K562 (cell line): Measurements from ENCODE around the gene PHACTR3. TPM values are rescaled to one million over a fixed set of nuclear protein-coding genes. Genes with fewer than 3 reads are reported as not detected.

Source experiments
- ATAC-seq: fragments of 200-7000 bp; cut with Tn5 transposase; 3 replicates; pipeline ENCODE4 v1.9.1; 2020; ENCODE audit warnings: moderate library complexity
- BruUV-seq: library from RNA; stranded (reverse); fragments of 400-500 nt; replicated peaks from 2 replicates; lab custom pipeline; 2021; lab: Mats Ljungman, UMichigan
- CTCF ChIA-PET: fragments of 300-600 bp; formaldehyde crosslinking; extraction: SDS; loops from one replicate; lab custom pipeline; 2021; ENCODE audit warnings: low intra/inter-chr PET ratio; lab: Yijun Ruan, JAX
- POLR2A ChIA-PET: fragments of 300-600, 350-650 bp; sonication (Branson Sonifier 250); formaldehyde crosslinking; extraction: SDS; loops from one replicate; lab custom pipeline; 2021; ENCODE audit warnings: antibody characterized with exemption, inconsistent platforms; lab: Yijun Ruan, JAX
- DNase-seq, 4 experiments: peaks; one replicate each; pipeline versions ENCODE4 v3.0.0 to v3.0.0-alpha.2; 2011 to 2018; ENCODE audit warnings: low spot score in 3 of 4, mixed read lengths in 3 of 4; ENCODE audit errors: extremely low read depth in 1 of 4
- FAIRE-seq: peaks from 2 replicates; lab custom pipeline; 2011; peaks lifted over from hg19 to GRCh38; lab: Jason Lieb, UNC
- H2AFZ ChIP-seq: 2 replicates; pipeline ENCODE4 v1.6.0; 2011; ENCODE audit warnings: low read depth, low read length, control low read depth, inconsistent platforms
- H3K27ac ChIP-seq: fragments of 200-600 bp; 3 replicates; pipeline ENCODE4 v1.8.0; 2011; ENCODE audit warnings: low read depth, mild to moderate bottlenecking, control low read depth, inconsistent platforms, low read length, moderate library complexity, mixed read lengths; ENCODE audit errors: extremely low read depth
- H3K27me3 ChIP-seq, 2 experiments: fragments of 300-600 bp in 1 of 2; 2 replicates in 1 of 2; 3 replicates in 1 of 2; pipeline versions ENCODE4 v1.6.0 to v1.8.0; 2011; ENCODE audit warnings: inconsistent platforms in 2 of 2, low read length in 2 of 2, mild to moderate bottlenecking in 1 of 2, mixed read lengths in 1 of 2, moderate library complexity in 1 of 2; ENCODE audit not compliant: control insufficient read depth in 2 of 2, insufficient read depth in 2 of 2
- H3K36me3 ChIP-seq: fragments of 300-600 bp; 3 replicates; pipeline ENCODE4 v1.8.0; 2011; ENCODE audit warnings: mild to moderate bottlenecking, low read length, inconsistent platforms; ENCODE audit not compliant: control insufficient read depth, insufficient read depth
- H3K4me1 ChIP-seq, 2 experiments: fragments of 200-600 bp in 1 of 2; replicated peaks in 1 of 2; 2 replicates in 1 of 2; 3 replicates in 1 of 2; pipeline versions ENCODE4 v1.5.1 to v1.8.0; 2011; ENCODE audit warnings: inconsistent platforms in 2 of 2, low read length in 2 of 2, mild to moderate bottlenecking in 1 of 2, mixed read lengths in 1 of 2, moderate library complexity in 1 of 2; ENCODE audit not compliant: control insufficient read depth in 2 of 2, insufficient read depth in 2 of 2
- H3K4me2 ChIP-seq: 2 replicates; pipeline ENCODE4 v1.6.1; 2011; ENCODE audit warnings: low read length, control low read depth, inconsistent platforms, mixed read lengths; ENCODE audit not compliant: insufficient read depth
- H3K4me3 ChIP-seq: fragments of 200-600 bp; sonication (generic), shearing (Covaris generic); 2 replicates; pipeline ENCODE4 v1.5.1; 2016; ENCODE audit warnings: control low read depth, inconsistent platforms
- H3K79me2 ChIP-seq: fragments of 200-600 bp; 3 replicates; pipeline ENCODE4 v1.8.0; 2011; ENCODE audit warnings: low read length, inconsistent platforms; ENCODE audit not compliant: control insufficient read depth, insufficient read depth
- H3K9ac ChIP-seq, 2 experiments: 2 replicates each; pipeline versions ENCODE4 v1.6.0 to v1.6.1; 2011; ENCODE audit warnings: low read depth in 2 of 2, low read length in 2 of 2, control low read depth in 1 of 2, inconsistent platforms in 1 of 2, mild to moderate bottlenecking in 1 of 2, mixed read lengths in 1 of 2; ENCODE audit not compliant: insufficient read depth in 1 of 2
- H3K9me1 ChIP-seq: one replicate; pipeline ENCODE4 v1.6.0; 2011; ENCODE audit warnings: inconsistent platforms, mild to moderate bottlenecking, low read length, moderate library complexity; ENCODE audit not compliant: control insufficient read depth, insufficient read depth
- H3K9me3 ChIP-seq: replicated peaks from 2 replicates; pipeline ENCODE4 v1.5.1; 2011; ENCODE audit warnings: low read depth, low read length, inconsistent platforms; ENCODE audit not compliant: control insufficient read depth, insufficient read depth
- H4K20me1 ChIP-seq: replicated peaks from 2 replicates; pipeline ENCODE4 v1.6.1; 2011; ENCODE audit warnings: low read length, inconsistent platforms, mixed read lengths; ENCODE audit not compliant: control insufficient read depth, insufficient read depth
- ATF2 ChIP-seq: sonication (generic); formaldehyde crosslinking; IDR thresholded peaks from 2 replicates; pipeline ENCODE4 v1.8.1; 2022; ENCODE audit warnings: missing genetic modification reagents
- FOS ChIP-seq: IDR thresholded peaks from 3 replicates; pipeline ENCODE4 v1.6.1; 2011; ENCODE audit not compliant: insufficient read length; ENCODE audit errors: extremely low read depth
- KLF13 ChIP-seq: fragments of 450-650 bp; IDR thresholded peaks from 2 replicates; pipeline ENCODE4 v1.6.1; 2016; ENCODE audit warnings: missing genetic modification characterization, low read depth, mild to moderate bottlenecking, missing compliant biosample characterization, moderate library complexity, borderline replicate concordance
- POLR2AphosphoS5 ChIP-seq: IDR thresholded peaks from 2 replicates; pipeline ENCODE4 v1.6.1; 2011; ENCODE audit warnings: mild to moderate bottlenecking, low read depth, low read length, moderate library complexity; ENCODE audit not compliant: control insufficient read depth, insufficient read depth
- SAP30 ChIP-seq: fragments of 200-600 bp; sonication (generic); IDR thresholded peaks from 2 replicates; pipeline ENCODE4 v1.6.1; 2012; ENCODE audit warnings: borderline replicate concordance, low read depth, mild to moderate bottlenecking, moderate library complexity, low read length, control low read depth, inconsistent platforms; ENCODE audit not compliant: insufficient read depth, poor library complexity, severe bottlenecking
- SLC30A9 ChIP-seq: fragments of 250-450 bp; sonication (Bioruptor Pico); IDR thresholded peaks from 2 replicates; pipeline ENCODE4 v1.8.0; 2022; ENCODE audit warnings: mild to moderate bottlenecking, moderate library complexity
- WGBS: fragments of 100-300 bp; shearing (Covaris generic); methylation state at CpG from one replicate; pipeline ENCODE4 v1.1.6; 2016; ENCODE audit warnings: low coverage, mixed read lengths; ENCODE audit not compliant: insufficient coverage; ENCODE audit errors: missing lambda C conversion rate; 5-methylcytosine and 5-hydroxymethylcytosine counted together
- in situ Hi-C: fragments of 300-500 bp; cut with MboI; formaldehyde crosslinking; loops from 4 replicates; pipeline ENCODE4 v1.15.0; 2018; ENCODE audit warnings: inconsistent platforms, mixed read lengths
- intact Hi-C: fragments of 100-400 bp; cut with micrococcal nuclease; formaldehyde crosslinking; loops from 2 replicates; pipeline ENCODE4 v1.14.2; 2022
- polyA plus RNA-seq, 8 experiments: library from polyadenylated mRNA; depleted of rRNA in 4 of 8; stranded (reverse) in 5 of 8; unstranded in 3 of 8; fragments of >200 nt; fragmentation: Nextera tagmentation in 2 of 8; fragmentation: Illumina TruSeq in 1 of 8; extraction: Ambion mirVana in 2 of 8; extraction: Trizol in 1 of 8; gene quantifications; 2 replicates each; pipeline versions ENCODE4 v1.2.1 to v1.2.3, GENCODE V29; 2011 to 2014; ENCODE audit warnings: inconsistent platforms in 1 of 8, missing spikeins in 1 of 8
- total RNA-seq, 7 experiments: library from RNA; depleted of rRNA in 6 of 7; stranded (reverse); fragments of >200 nt in 6 of 7; fragmentation: Illumina TruSeq in 2 of 7; extraction: Trizol in 2 of 7; gene quantifications; 2 replicates each; pipeline versions ENCODE4 v1.2.1 to v1.2.3, GENCODE V29; 2011 to 2021; ENCODE audit warnings: low replicate concordance in 1 of 7

The PHACTR3 gene
- total and polyA plus RNA-seq, 9 of the 15 experiments (the other 6 are each of a cell fraction or from before 2014, with no cell fraction given) = not detected

GRCh38 chr20:59663513-59664060, 59.2 kb downstream of the PHACTR3 start:
- Histone ChIP-seq H3K4me3 (no peak overlapping the region), H3K9me3 (no peaks in the 10 kb centered on the region), H3K27me3 (peaks cover 3 to 23% of the 10 kb centered on the region in 2 experiments; a peak in 3 of 5 replicates), H4K20me1 (no peaks in the 10 kb centered on the region), H3K9me1 (no peaks in the 10 kb centered on the region), H3K4me2 (no peak overlapping the region), H3K9ac (no peak overlapping the region; a peak in 1 of 4 replicates), H3K36me3 (no peaks in the 10 kb centered on the region), H3K27ac (no peak overlapping the region), H2AFZ (no peak overlapping the region), H3K79me2 (no peaks in the 10 kb centered on the region), H3K4me1 (no peaks in the 10 kb centered on the region)
- in situ Hi-C loops (no loop called here), intact Hi-C loops (no loop called here)
- POLR2A ChIA-PET = no interaction called here
- CTCF ChIA-PET = no interaction called here
- no peak for TF ChIP-seq SAP30
- no peak for TF ChIP-seq SLC30A9 (CRISPR knock-in tag)
- TF ChIP-seq POLR2AphosphoS5 = no peak
- TF ChIP-seq ATF2 (CRISPR knock-in tag) = no peak
- no peak for TF ChIP-seq KLF13 (tag)
- no peak for TF ChIP-seq FOS
- ATAC-seq (no peak), FAIRE-seq (no peak), DNase-seq (no peak)
- BruUV-seq = no TSS peak
- WGBS = 0% methylated on average over 15 of the region's 15 CpGs
